ENCODE results near the gene IMMP2L.

The IMMP2L gene

GRCh38 chr7:110620110-110620735 is 942.1 kb downstream of the IMMP2L start:
- H3K9me3 ChIP-seq (ENCODE audit: control insufficient read depth in 5 of 5, low read length in 5 of 5): peaks cover 0 to 4% (median 0%) of the 10 kb centered on the region in 5 donors
- no peaks in the 10 kb centered on the region for H3K36me3 ChIP-seq (ENCODE audit: control insufficient read depth in 5 of 5, insufficient read depth in 5 of 5, low read length in 5 of 5)
- H3K4me3 ChIP-seq (ENCODE audit: low read depth in 1 of 5, low read length in 5 of 5): no peak overlapping the region
- no peaks in the 10 kb centered on the region for H3K27me3 ChIP-seq (ENCODE audit: control insufficient read depth in 5 of 5, insufficient read depth in 4 of 5, low read length in 5 of 5)
- no peaks in the 10 kb centered on the region for H3K4me1 ChIP-seq (ENCODE audit: control insufficient read depth in 5 of 5, insufficient read depth in 5 of 5, low read length in 5 of 5)
- H3K9ac ChIP-seq (ENCODE audit: low read length in 5 of 5): no peak overlapping the region
- H3K27ac ChIP-seq (ENCODE audit: low read depth, low read length): no peak overlapping the region
